Keratinocyte (primary cell): ENCODE data around the gene TSPAN8.

Source experiments
- EZH2 ChIP-seq: IDR thresholded peaks from one replicate; pipeline ENCODE4 v1.6.1; 2012; ENCODE audit warnings: inconsistent platforms, mild to moderate bottlenecking, low read length, moderate library complexity
- TF ChIP-seq, protein P1 (sequence below), 3 experiments: IDR thresholded peaks in 1 of 3; conservative IDR thresholded peaks in 1 of 3; optimal IDR thresholded peaks in 1 of 3; 2 replicates in 2 of 3; 3 replicates in 1 of 3; pipeline versions ENCODE3 to v1.5.1; 2011; ENCODE audit warnings: low read length in 3 of 3, mild to moderate bottlenecking in 3 of 3, moderate library complexity in 2 of 3, control low read depth in 1 of 3, inconsistent platforms in 1 of 3; ENCODE audit not compliant: insufficient read depth in 2 of 3; ENCODE audit errors: extremely low read depth in 1 of 3

GRCh38 chr12:71144682-71145081 is 13.1 kb downstream of the TSPAN8 start:
- TF ChIP-seq, protein P1, sequence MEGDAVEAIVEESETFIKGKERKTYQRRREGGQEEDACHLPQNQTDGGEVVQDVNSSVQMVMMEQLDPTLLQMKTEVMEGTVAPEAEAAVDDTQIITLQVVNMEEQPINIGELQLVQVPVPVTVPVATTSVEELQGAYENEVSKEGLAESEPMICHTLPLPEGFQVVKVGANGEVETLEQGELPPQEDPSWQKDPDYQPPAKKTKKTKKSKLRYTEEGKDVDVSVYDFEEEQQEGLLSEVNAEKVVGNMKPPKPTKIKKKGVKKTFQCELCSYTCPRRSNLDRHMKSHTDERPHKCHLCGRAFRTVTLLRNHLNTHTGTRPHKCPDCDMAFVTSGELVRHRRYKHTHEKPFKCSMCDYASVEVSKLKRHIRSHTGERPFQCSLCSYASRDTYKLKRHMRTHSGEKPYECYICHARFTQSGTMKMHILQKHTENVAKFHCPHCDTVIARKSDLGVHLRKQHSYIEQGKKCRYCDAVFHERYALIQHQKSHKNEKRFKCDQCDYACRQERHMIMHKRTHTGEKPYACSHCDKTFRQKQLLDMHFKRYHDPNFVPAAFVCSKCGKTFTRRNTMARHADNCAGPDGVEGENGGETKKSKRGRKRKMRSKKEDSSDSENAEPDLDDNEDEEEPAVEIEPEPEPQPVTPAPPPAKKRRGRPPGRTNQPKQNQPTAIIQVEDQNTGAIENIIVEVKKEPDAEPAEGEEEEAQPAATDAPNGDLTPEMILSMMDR (optimal IDR thresholded peaks at IDR 0.05 in 1 of 3, IDR thresholded peaks at IDR 0.05 in 1 of 3, conservative IDR thresholded peaks at IDR 0.05 in 1 of 3; ENCODE audit: extremely low read depth in 1 of 3, insufficient read depth in 2 of 3, low read length in 3 of 3) = no peak
- no peak for TF ChIP-seq EZH2
